ENCODE measurements around the gene HSF5.
"Not testable (repeated sequence)": the region's sequence is repeated elsewhere in the genome, so short reads cannot be mapped to it uniquely, and the experiment has no call there.

Gene HSF5

DNA sequence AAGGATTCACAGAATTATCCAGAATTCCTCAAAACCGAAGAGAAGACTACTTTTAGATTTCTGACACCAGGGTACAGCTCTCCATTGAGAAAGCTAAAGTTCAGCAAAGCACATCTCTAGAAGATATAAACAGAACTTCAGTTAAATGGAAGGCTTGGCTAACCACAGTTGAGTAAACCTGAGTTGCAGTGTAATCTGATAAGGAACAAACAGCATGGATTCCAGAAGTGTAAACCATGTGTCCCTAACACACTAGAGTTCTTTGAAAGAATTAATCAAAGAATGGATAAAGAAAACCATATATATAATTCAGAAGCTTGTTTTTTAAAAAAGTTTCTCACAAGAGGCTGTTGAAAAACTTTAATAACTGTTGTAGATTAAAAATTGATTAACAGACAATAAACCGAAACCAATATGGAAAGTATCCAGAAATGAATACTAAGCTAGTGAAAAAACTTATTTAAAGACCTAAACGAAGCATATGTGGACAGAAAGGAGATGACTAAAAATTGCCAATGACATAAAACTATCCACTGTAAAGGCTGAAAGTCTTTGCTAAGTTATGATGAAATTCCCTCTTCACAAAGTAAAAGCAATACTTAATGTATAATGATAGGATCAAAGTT is 75.1 kb downstream of the HSF5 start:
- DNase-seq (ENCODE audit: low read depth) = no peak

DNA sequence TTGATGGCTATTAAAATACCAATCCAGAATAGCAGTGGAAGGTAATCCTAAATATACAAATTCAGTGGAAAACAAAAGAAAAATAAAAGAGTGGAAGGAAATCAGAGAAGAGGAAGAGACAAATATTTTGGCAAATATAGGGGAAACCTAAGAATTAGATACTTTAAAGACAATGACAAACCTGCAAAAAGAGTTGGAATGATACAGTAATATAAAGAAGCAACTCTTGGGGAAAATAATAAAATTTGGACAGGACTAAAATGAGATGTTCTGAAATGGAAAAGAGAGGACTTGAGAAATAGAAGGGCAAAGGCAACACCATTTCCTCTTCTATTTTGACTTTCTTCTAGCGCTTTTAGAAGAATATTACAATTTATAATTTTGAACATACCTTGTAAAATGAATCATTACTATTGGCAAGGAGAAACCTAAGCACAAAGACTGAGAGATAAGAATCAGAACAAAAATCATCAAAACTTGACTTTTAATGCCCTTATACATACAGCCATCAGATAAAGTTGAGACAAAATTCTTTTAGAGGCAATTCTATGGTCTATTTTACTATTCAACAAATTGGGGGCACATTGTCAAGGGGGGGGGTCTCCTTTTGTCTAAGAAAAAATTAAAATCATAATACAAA is 76.0 kb downstream of the HSF5 start:
- DNase-seq (ENCODE audit: low read depth) = no peak

DNA sequence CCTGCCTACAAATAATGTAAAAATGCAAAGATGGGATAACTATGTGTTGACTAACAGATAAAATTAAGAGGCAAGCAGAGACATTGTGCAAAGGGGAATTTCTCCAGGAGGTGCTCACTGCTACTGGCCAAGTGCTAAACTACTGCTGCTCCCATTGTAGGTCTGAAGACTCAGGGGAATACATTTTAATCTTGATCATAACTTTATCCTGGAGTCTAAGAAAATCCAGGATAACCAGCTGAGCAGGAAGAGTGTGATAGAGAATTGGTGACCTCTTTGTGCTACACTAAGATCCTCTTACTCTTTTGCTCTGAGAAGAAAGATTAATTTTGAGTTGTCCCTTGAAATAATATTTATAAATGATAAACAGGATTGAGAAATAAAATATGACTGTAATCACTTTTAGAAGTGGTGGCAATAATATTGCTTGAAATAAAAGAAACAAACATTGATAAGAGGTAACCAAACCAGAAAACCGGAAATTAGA is 76.8 kb downstream of the HSF5 start:
- no peak for DNase-seq (ENCODE audit: low read depth)

DNA sequence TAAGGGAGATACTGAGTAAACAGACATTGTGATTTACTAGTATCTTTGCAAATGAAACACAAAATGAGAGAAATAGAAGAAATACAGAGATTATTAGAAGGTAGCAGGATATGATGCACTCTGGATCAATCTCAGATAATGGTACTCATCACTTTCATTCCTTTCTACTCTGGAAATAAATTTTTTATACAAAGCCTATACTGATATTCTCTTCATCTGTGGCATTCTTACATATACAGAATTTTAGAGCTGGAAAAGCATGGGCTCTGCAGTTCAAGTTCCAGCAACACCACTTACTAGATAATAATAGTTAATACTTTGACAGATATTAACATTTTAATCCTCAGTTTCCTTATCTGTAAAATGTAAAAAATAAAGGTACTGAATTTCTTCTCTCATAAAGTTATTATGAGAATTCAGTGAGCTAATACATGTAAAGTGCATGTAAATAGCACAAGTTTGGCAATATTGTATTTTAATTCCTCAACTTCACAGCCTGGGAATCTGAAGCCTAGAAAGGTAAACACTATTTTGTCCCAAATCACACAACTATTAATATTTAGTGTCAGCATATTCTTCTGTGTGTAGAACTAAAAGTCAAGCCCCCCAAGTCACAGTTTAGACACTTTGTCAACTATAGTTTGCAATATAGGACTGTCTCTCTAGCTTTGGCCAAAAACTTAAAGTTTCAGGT is 77.3 kb downstream of the HSF5 start:
- no peak for DNase-seq (ENCODE audit: low read depth)

DNA sequence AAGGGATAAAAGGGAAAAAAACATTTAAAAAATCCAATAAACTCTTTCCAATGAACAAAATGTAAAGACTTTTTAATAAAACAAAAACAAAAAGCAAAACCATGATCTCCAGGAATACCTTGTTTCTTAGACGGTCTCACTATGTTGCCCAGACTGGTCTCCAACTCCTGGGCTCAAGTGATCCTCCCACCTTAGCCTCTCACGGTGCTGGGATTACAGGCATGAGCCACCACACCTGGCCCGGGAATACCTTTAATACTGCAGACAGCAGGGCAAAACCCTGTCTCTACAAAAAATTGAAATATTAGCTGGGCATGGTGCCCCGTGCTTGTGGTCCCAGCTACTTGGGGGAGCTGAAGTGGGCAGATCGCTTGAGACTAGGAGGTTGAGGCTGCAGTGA is 78.8 kb downstream of the HSF5 start:
- DNase-seq (ENCODE audit: low read depth) = no peak

DNA sequence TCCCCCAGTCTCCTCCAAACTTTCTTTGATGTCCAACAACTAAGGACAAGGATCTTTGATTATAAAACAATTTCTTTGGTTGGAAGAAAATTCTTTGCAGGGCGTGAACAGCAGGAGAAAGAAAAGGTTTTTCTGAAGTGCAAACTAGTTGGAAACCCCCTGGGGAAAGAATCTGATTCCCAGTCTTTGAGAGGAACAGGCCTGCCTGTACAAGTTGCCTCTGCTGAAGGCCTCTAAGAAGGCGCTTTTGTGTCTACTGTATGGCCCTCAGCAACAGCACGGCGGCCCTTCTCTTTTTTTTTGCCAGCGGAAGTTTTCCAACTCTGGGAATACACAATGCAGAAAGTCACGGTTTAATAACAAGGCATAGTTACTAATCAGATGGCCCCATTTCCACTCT is 84.9 kb downstream of the HSF5 start:
- DNase-seq (ENCODE audit: low read depth) = no peak

DNA sequence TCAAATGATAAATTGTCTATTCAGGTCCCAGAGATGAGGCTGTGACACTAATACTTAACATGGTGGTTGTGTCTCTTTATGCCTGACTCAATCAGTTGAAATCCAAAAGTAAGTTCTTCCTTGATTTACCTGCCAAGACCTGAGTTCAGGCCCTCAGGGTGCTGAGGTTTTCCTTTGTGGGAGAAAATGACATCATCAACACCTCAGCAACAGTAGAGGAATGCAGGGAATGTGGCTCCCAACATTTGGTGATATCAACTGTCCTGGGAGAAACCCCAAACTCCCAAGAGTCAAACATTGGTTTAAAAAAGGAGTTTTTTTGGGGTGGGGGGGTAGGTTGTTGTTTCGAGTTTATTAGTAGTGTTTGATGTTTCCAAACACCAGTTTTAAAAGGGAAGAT is 85.5 kb downstream of the HSF5 start:
- DNase-seq (ENCODE audit: low read depth) = no peak

DNA sequence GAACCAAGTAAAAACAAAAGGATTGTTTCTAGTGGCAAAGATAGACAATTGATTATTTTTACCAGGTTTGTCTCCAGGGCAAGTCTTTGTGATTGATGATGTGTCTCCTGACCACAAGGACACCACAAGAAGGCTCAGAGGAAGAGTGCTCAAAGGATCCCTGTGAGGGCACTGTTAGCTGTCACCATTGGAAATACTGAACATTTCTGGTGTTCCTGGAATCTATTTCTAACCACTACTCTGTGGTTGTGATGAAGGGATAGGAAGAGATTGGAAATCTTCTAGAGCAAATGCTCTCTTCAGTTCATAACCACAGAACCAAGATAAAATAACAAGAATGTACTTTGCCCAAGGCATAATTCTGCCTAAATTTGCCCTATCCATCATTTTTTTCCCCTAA is 86.2 kb downstream of the HSF5 start:
- DNase-seq (ENCODE audit: low read depth) = no peak

DNA sequence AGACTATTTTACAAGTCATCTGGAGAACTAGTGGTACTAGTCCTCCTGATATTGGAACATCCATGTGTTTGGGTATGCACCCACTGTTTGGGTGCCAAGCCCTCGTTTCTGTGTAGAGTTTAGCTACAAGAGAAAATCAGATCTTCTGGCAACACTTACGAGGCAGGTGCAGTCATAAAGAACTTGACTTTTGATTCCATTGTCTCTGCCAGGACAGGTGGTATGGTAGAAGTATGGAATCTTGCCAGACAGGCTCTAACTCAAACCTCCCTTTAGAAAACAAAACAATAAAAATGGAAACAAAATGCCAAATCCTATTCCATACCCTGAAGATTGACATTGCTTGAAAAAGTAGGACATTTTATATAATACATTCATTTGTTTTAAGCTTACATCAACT is 86.9 kb downstream of the HSF5 start:
- DNase-seq (ENCODE audit: low read depth) = no peak

DNA sequence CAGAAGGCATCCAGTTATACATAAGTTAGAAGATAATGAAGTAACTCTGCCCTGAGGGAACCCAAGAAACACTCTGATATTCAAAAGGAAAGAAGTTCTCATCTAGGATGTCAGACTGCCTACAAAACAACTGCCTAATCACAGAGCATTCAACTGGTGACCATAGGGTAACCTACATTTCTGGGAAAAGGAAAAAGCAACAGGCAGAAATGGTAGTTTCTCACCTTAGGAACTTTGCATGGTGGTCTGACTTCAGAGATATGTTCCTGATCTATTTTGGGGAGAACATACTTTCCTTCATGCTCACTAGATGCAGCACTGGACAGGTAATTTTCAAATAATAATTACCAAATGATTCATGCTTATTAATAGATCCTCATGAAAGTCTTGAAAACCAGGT is 87.4 kb downstream of the HSF5 start:
- DNase-seq (ENCODE audit: low read depth) = no peak

DNA sequence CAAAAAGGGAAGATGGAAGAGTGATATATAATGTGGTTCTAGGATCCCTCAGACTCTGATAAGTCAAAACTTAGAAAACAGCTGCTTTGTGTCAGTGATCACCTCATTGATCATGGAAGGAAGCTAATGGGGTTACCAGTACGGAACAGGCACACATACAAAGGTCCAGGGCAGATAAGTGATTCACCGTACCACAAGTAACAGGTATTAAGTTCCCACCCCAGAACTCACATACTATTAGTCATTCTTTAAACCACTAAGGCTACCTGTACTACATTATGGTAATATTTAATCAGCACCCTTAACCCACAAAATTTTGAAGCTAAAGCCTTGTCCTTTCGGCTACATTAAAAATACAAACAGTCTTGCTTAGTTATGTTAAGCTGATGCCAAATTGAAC is 88.2 kb downstream of the HSF5 start:
- DNase-seq (ENCODE audit: low read depth) = no peak

DNA sequence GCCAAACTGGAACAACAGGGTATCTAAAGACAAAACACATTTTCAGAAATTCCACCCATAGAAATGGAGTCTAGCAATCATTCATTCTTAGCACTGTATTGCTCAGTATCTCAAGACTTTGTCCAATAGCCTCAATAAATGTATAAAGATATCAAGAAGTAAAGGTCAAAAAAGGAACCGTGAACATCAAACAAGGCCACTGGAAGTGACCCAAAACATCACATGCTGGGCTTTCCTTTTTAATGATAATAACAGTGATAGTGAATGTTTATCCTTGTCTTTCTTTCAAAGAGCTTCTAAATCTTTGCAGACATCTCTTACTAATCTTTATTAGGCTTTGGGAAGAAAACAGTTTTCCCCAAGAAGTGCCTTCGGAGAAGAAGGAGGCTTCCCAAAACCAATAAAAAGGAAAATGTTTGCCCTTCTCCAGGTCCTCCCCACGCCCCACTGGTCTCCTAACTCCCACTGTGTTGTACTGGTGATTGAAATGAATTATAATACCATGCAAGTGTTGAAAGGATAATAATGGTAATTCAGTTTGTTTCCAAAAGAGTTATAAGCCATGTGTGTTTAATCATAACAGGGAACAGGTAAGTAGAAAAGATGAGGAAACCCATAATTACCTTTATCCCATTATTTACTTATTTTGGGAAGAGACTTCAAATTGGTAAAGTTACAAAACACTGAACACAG is 89.5 kb downstream of the HSF5 start:
- DNase-seq (ENCODE audit: low read depth) = no peak

DNA sequence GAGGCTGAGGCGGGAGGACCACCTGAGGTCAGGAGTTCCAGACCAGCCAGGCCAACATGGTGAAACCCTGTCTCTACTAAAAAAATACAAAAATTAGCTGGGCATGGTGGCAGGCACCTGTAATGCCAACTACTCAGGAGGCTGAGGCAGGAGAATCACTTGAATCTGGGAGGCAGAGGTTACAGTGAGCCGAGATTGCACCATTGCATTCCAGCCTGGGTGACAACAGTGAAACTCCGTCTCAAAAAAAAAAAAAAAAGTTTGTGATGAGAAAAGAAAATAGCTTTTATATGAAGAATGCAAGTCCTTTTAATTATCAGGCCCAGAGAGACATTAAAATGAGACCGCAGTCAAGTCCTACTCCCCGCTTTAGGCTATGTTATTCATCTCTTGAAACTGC is 90.8 kb downstream of the HSF5 start:
- DNase-seq (ENCODE audit: low read depth) = not testable (repeated sequence)

DNA sequence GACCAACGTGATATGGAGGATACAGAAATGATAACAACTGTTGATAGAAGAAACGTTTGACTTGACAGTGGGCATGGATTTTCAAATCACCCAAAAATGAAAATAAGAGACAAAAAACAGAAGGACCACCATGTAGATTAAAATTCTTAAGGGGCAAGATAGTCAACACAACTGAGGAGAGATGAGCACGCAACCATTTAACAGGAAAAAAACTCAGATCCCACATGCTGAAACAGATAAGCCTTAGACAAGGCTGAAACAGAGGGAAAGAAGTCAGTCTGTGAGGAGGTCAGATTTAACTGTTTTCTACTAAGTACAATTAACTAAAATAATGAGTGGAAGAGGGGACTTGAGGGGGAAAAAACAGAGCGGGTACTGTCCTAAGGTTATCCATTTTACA is 92.0 kb downstream of the HSF5 start:
- DNase-seq (ENCODE audit: low read depth) = no peak

DNA sequence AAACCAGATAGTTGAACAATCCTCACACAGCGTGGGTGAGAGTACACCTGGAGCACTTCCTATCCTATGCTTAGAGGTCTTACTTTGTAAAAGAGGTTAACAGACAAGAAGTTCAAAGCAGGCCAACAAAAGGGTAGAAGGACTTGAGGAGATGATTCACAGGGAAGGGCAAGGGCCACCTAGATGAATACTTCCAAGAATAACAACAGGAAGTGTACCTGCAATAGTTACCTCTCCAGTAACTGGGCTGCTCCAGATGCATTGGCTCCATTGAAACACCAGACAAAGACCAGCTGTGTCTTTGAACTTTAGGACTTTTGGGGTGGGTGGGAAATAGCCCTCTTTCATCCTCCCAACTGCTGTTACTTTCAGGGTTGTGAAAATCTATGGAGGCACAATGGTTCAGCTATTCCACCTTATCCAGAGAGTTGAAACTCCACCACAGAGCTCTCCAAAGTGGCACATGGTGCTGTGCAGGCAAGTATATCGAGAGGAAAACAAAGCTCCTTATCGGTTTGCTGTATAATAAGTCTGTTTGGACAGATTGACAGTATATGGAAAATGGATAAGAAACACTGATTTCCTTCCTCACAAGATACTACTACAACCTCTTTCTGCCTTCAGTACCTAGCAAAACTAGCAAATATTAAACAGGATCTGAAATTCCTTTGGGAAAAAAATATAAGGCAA is 93.5 kb downstream of the HSF5 start:
- no peak for DNase-seq (ENCODE audit: low read depth)

DNA sequence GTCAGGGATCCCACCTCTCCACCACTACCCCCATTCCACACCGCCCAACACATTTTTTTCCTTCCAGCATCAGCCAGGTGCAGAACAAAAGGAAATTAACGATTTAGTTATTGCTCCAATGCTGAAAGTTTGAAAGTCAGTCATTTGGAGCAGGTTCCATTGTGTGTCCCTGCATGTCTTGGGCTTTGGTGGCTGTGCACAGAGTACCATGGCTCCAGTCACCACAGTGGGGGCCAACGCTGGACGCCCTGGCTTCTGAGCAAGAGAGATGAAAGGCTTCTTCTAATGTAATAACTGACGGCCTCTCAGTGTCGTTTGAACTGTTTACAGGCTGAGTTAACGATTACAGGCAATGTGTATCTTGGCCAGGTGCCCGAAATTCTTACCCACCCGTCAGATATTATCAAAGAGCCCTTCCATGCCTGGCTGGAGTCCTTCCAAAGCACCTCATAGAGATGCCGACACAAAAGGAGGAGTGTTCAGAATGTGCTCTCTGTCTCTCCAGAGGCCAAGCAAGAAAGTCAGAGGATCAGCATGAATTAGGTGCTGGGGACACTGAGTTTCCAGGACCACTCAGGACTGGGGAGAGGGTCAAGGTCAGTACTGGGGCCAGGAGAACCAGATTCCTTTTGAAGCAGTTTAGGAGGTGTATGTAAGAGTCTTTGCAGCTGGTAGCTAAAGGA is 96.8 kb downstream of the HSF5 start:
- DNase-seq (ENCODE audit: low read depth) = no peak

DNA sequence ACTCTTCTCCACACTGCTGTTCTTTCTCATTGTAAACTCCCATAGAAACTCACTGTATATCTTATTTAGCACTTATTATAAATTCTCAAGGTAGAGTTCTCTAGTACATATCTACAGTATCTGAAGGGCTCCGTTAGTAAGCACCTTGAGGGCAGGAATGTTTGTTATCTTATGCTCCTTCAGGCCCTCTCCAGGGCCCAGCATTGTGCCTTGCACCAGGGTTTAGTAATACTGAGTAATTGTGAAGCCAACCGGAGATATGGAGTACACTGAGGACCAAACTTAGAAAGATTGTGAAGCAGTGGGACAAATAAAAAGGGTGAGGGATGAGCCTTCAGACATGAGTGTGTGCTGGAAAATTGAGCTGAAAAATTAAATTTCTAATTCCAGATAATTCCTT is 97.3 kb downstream of the HSF5 start:
- DNase-seq (ENCODE audit: low read depth) = no peak

DNA sequence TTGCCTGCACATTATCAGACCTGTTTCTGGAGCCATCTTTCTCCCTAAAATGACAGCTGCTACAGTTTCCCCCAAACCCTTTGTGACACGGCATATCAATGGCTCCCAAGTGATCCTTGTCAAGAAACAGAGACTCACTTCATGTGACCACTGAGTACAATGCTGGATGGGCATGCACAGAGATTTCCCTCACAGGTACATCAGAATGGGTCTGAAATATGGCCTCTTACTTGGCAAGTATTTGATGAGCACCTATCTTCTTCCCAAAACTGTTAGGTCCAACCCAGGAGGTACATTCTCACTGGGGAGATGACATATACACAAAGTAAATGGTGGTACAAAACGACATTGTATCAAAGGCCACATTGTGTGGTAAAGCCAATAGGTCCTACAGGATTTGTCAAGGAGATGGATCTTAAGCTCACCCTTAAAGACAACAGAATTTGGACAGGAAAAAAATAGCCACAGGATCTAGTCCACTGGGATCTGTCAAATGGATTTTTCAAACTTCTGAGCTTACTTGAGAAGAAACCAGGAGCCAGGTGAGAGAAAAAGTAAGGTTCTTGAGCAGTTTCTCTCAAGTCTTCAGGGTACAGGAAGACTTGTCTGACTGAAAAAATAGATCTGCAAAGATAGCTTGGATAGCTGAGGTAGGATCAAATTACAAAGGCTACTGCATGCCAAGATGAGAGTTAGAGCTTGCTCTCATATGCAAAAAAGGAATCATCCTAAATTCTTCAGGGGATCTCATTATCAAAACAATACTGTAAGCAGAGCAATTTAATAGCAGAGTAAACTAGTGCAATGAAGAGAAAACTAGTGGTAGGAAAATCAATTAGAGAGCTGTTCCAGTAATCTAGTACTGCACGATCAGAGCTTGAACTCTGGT is 99.7 kb downstream of the HSF5 start:
- DNase-seq (ENCODE audit: low read depth) = no peak

DNA sequence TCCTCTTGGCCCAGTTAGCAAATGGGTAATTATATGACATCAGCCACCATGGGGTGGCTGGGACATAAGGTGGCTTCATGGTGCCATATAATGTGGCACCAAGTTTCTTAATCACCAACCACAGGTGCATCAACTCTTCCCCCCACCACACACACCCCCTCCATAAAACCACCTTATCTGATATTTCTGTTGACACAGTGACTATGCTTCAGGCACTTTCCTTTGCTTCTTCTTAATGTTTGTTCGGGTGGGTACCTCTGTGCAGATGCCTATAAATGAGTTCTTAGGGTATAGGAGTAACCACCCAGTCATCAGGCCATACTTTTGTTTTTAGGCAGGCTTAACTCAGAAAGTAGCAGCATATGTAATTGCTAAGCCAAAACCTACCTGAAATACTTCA is 100.4 kb downstream of the HSF5 start:
- DNase-seq (ENCODE audit: low read depth) = no peak

DNA sequence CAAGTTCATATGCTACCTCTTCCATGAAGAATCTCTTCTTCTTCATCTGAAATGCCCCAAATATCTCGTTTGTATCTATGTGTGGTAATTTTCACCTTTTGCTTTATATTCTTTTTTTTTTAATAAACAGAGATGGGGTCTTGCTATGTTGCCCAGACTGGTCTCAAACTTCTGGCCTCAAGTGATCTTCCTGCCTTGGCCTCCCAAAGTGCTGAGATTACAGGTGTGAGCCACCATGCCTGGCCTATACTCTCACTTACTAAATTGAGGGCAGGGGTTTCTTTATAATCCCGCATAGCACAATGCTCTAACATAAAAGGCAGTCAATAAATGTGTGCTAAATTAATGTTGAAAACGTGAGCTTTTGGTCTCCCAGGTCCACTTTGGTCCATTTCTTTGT is 101.5 kb downstream of the HSF5 start:
- no peak for DNase-seq (ENCODE audit: low read depth)
